Epithelial cell of proximal tubule (primary cell): ENCODE results near the gene JMY. TPM values are rescaled to one million over a fixed set of nuclear protein-coding genes. Genes with fewer than 3 reads are reported as not detected.

Source experiments
- DNase-seq: peaks from one replicate; pipeline ENCODE4 v3.0.0-alpha.2; 2011; ENCODE audit warnings: low read depth
- H3K4me3 ChIP-seq: 2 replicates; pipeline ENCODE4 v1.5.1; 2011; ENCODE audit warnings: low read depth, mild to moderate bottlenecking, low read length
- total RNA-seq: library from RNA; depleted of rRNA; stranded (reverse); fragments of >200 nt; gene quantifications from 2 replicates; pipeline ENCODE4 v1.2.3, GENCODE V29; 2015
- TF ChIP-seq, protein P1 (sequence below): conservative IDR thresholded peaks from 2 replicates; pipeline ENCODE4 v1.5.1; 2012; ENCODE audit warnings: low read depth, mild to moderate bottlenecking, low read length

The JMY gene
- total RNA-seq, 1 donor from 2014 or later = 5.7 TPM

GRCh38 chr5:79255786-79256557, 20.0 kb downstream of the JMY start:
- DNase-seq = no peak
- H3K4me3 ChIP-seq = no peak overlapping the region
- TF ChIP-seq, protein P1, sequence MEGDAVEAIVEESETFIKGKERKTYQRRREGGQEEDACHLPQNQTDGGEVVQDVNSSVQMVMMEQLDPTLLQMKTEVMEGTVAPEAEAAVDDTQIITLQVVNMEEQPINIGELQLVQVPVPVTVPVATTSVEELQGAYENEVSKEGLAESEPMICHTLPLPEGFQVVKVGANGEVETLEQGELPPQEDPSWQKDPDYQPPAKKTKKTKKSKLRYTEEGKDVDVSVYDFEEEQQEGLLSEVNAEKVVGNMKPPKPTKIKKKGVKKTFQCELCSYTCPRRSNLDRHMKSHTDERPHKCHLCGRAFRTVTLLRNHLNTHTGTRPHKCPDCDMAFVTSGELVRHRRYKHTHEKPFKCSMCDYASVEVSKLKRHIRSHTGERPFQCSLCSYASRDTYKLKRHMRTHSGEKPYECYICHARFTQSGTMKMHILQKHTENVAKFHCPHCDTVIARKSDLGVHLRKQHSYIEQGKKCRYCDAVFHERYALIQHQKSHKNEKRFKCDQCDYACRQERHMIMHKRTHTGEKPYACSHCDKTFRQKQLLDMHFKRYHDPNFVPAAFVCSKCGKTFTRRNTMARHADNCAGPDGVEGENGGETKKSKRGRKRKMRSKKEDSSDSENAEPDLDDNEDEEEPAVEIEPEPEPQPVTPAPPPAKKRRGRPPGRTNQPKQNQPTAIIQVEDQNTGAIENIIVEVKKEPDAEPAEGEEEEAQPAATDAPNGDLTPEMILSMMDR = peak; percentile 84

DNA sequence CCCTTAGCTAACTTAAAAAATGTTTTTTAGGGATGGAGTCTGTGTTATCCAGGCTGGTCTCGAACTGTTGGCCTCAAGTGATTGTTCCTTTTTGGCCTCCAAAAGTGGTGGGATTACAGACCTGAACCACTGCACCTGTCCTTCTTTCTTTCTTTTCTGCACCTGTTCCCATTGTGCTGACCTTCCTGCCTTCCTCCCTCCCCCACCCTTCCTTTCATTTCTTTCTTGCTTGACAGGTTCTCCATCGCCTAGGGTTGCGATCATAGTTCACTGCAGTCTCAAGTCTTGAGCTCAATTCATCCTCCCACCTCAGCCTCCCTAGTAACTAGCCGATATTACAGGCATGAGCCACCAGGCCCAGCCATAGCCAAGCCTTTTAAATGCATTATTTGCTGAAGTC, 20.6 kb downstream of the JMY start:
- TF ChIP-seq, protein P1 = no peak
- no peak overlapping the region for H3K4me3 ChIP-seq
- DNase-seq = no peak

DNA sequence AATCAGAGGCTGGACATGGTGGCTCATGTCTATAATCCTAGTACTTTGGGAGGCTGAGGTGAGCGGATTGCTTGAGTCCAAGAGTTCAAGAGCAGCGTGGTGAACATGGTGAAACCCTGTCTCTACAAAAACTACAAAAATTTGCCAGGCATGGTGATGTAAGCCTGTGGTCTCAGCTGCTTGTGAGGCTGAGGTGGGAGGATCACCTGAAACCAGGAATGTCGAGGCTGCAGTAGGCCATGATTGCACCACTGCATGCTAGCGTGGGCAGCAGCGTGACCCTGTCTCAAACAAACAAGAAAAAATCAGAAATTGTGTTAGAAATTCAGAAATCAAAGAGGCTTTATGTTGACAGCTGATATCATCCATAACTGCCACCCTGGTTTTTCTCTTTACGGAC, 21.4 kb downstream of the JMY start:
- TF ChIP-seq, protein P1 = no peak
- DNase-seq = no peak
- no peak overlapping the region for H3K4me3 ChIP-seq

DNA sequence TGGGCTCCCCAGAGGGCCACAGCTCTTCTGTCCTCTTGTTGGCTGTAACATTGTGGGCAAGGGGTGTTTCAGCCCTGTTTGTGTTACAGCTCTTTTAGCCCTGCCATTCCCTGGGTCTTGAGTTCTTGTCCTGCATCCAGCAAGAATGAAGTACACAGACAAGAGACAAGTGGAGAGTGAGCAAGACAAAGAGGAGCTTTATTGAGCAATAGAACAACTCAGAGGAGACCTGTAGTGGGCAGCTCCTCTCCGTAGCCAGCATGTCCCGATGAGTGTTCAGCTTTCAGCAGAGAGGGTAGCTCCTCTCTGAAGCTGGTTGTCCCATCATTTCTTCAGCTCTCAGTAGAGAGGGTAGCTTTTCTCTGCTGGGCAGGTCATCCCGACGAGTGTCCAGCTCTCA, 22.9 kb downstream of the JMY start:
- no peak for DNase-seq
- TF ChIP-seq, protein P1 = no peak
- no peak overlapping the region for H3K4me3 ChIP-seq

- no peak for DNase-seq
- TF ChIP-seq, protein P1 = no peak
- H3K4me3 ChIP-seq = no peak overlapping the region
These were observed 23.5 kb downstream of the JMY start for GRCh38 chr5:79259383-79259782.

- TF ChIP-seq, protein P1 = no peak
- DNase-seq = no peak
- H3K4me3 ChIP-seq = no peak overlapping the region
These were observed 23.9 kb downstream of the JMY start for GRCh38 chr5:79259810-79260209.

GRCh38 chr5:79261897-79262296, 26.0 kb downstream of the JMY start:
- DNase-seq = no peak
- TF ChIP-seq, protein P1 = no peak

More at GRCh38 chr5:79261897-79262296, 26.0 kb downstream of the JMY start:
- H3K4me3 ChIP-seq = no peak overlapping the region
